T-cell (primary cell): Measurements from ENCODE around the gene C20orf141. TPM values are rescaled to one million over a fixed set of nuclear protein-coding genes. Genes with fewer than 3 reads are reported as not detected.
"Not testable (repeated sequence)": the region's sequence is repeated elsewhere in the genome, so short reads cannot be mapped to it uniquely, and the experiment has no call there.

Source experiments
- ATAC-seq, 4 experiments: fragments of 200-7000 bp in 3 of 4; fragments of 150-1000 bp in 1 of 4; cut with Tn5 transposase; replicated peaks in 1 of 4; 1 replicate in 3 of 4; 2 replicates in 1 of 4; pipeline ENCODE4 v1.10.0; 2021; ENCODE audit warnings: moderate library complexity in 3 of 4, mild to moderate bottlenecking in 2 of 4, moderate number of reproducible peaks in 1 of 4
- CTCF ChIA-PET, 2 donors: fragments of 300-600 bp; sonication (Branson Sonifier 250); formaldehyde crosslinking; loops; one replicate each; lab custom pipeline; 2022; ENCODE audit warnings: antibody characterized with exemption in 2 of 2; lab: Charles Lee
- POLR2A ChIA-PET, 2 donors: fragments of 300-600 bp; sonication (Branson Sonifier 250); formaldehyde crosslinking; loops; one replicate each; lab custom pipeline; 2022; ENCODE audit warnings: antibody characterized with exemption in 2 of 2; lab: Charles Lee
- DNase-seq, 35 experiments: peaks; one replicate each; pipeline versions ENCODE4 v3.0.0 to v3.0.0-alpha.2; 2013 to 2023
- H3K27ac ChIP-seq: one replicate; pipeline ENCODE4 v1.5.1; 2013; ENCODE audit warnings: low read length
- H3K27me3 ChIP-seq, 2 experiments: replicated peaks in 1 of 2; 1 replicate in 1 of 2; 2 replicates in 1 of 2; pipeline versions ENCODE4 v1.6.1 to v1.7.0; 2013; ENCODE audit warnings: low read length in 1 of 2, mixed read lengths in 1 of 2; ENCODE audit not compliant: control insufficient read depth in 2 of 2, insufficient read depth in 2 of 2; ENCODE audit errors: extremely low read depth in 1 of 2
- H3K36me3 ChIP-seq, 2 donors: 1 replicate in 1 of 2; 2 replicates in 1 of 2; pipeline versions ENCODE4 v1.6.1 to v1.7.0; 2013; ENCODE audit warnings: low read length in 1 of 2; ENCODE audit not compliant: control insufficient read depth in 2 of 2, insufficient read depth in 1 of 2; ENCODE audit errors: extremely low read depth in 1 of 2
- H3K4me1 ChIP-seq, 2 experiments: 1 replicate in 1 of 2; 2 replicates in 1 of 2; pipeline versions ENCODE4 v1.6.1 to v1.7.0; 2013; ENCODE audit warnings: low read length in 2 of 2, mixed read lengths in 1 of 2; ENCODE audit not compliant: insufficient read depth in 2 of 2, control insufficient read depth in 1 of 2; ENCODE audit errors: extremely low read depth in 1 of 2
- H3K4me3 ChIP-seq, 2 donors: 1 replicate in 1 of 2; 2 replicates in 1 of 2; pipeline versions ENCODE4 v1.5.1 to v1.7.0; 2013; ENCODE audit warnings: mild to moderate bottlenecking in 2 of 2, low read length in 1 of 2, moderate library complexity in 1 of 2; ENCODE audit not compliant: control insufficient read depth in 1 of 2; ENCODE audit errors: extremely low read depth in 1 of 2
- H3K9me3 ChIP-seq: 2 replicates; pipeline ENCODE4 v1.7.0; 2013
- H3K27ac Mint-ChIP-seq, 2 donors: one replicate each; pipeline ENCODE4 v1.8.0; 2020 to 2021; ENCODE audit warnings: mild to moderate bottlenecking in 2 of 2, mixed read lengths in 2 of 2
- H3K27me3 Mint-ChIP-seq, 2 donors: one replicate each; pipeline ENCODE4 v1.8.0; 2021 to 2022; ENCODE audit warnings: mixed read lengths in 2 of 2
- H3K36me3 Mint-ChIP-seq: one replicate; pipeline ENCODE4 v1.8.0; 2021; ENCODE audit warnings: mixed read lengths
- H3K4me1 Mint-ChIP-seq, 3 donors: one replicate each; pipeline ENCODE4 v1.8.0; 2020 to 2022; ENCODE audit warnings: mixed read lengths in 3 of 3, mild to moderate bottlenecking in 1 of 3
- H3K4me3 Mint-ChIP-seq, 3 donors: one replicate each; pipeline ENCODE4 v1.8.0; 2020 to 2022; ENCODE audit warnings: mild to moderate bottlenecking in 3 of 3, mixed read lengths in 3 of 3, moderate library complexity in 3 of 3
- H3K9me3 Mint-ChIP-seq, 3 donors: one replicate each; pipeline ENCODE4 v1.8.0; 2020 to 2022; ENCODE audit warnings: mixed read lengths in 3 of 3
- WGBS: methylation state at CpG from one replicate; pipeline ENCODE4 v1.1.5; 2013; ENCODE audit warnings: missing lambda C conversion rate; ENCODE audit not compliant: insufficient coverage; 5-methylcytosine and 5-hydroxymethylcytosine counted together
- total RNA-seq, 35 experiments: library from RNA in 6 of 35; stranded (reverse) in 6 of 35; fragments of 120-200 nt in 1 of 35; gene quantifications; one replicate each; pipeline versions ENCODE4 v1.2.1 to v1.2.4 and lab custom pipeline; 2013 to 2026

C20orf141 gene, protein sequence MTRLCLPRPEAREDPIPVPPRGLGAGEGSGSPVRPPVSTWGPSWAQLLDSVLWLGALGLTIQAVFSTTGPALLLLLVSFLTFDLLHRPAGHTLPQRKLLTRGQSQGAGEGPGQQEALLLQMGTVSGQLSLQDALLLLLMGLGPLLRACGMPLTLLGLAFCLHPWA
- total RNA-seq (not detected), total RNA-seq (lab: John Stamatoyannopoulos, UW) (0 reads per million in 29 experiments)
- not detected for total RNA-seq (2013)

DNA sequence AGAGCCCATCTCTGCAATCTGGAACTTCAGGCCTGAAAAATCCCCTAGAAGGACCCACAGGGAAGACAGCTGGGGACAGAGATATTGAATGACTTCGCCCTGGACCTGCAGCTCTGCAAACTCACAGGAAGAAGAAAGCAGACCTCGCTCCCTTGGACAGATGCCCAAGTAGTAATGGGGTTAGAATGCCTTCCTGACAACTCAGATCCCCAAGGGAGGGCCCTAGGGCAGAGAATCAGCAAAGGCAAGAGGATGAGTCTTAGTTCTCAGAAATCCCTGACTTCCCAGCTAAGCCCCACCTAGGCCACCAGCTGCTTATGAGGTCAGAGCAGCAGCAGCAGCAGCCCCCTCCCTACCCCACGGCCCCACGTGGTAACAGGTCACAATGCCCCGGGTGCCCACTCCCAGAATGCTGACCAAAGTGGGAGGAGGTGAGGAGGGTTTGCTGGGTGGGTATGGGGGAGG is at the start of gene C20orf141:
Gene C20orf141 (plus strand): TSS at position 401 of the 465 bp plus-strand sequence. CDS start 198 bp downstream, outside the sequence.
- H3K36me3 Mint-ChIP-seq: no peaks in the 10 kb centered on the region
- ChIA-PET POLR2A (no interaction called here), CTCF (no interaction called here)
- peaks cover 4 to 33% of the 10 kb centered on the region in 2 experiments for H3K27me3 ChIP-seq
- no peaks in the 10 kb centered on the region for H3K36me3 ChIP-seq
- no peaks in the 10 kb centered on the region for H3K9me3 ChIP-seq
- peaks cover 4 to 10% (median 6%) of the 10 kb centered on the region in 3 donors for H3K9me3 Mint-ChIP-seq
- ATAC-seq (no peak), DNase-seq (no peak)
- H3K4me1 ChIP-seq: peaks cover 0 to 7% of the 10 kb centered on the region in 2 experiments
- H3K4me1 Mint-ChIP-seq: no peaks in the 10 kb centered on the region
- no peak within 1 kb of the TSS for H3K4me3 ChIP-seq
- peaks cover 21 to 37% of the 10 kb centered on the region in 2 donors for H3K27me3 Mint-ChIP-seq
- 17% methylated on average over 1 of the region's 5 CpGs for WGBS
- no peak within 1 kb of the TSS for H3K4me3 Mint-ChIP-seq
- peak within 1 kb of the TSS in 1 of 2 donors; percentile 39 for H3K27ac Mint-ChIP-seq
- H3K27ac ChIP-seq: no peak within 1 kb of the TSS

DNA sequence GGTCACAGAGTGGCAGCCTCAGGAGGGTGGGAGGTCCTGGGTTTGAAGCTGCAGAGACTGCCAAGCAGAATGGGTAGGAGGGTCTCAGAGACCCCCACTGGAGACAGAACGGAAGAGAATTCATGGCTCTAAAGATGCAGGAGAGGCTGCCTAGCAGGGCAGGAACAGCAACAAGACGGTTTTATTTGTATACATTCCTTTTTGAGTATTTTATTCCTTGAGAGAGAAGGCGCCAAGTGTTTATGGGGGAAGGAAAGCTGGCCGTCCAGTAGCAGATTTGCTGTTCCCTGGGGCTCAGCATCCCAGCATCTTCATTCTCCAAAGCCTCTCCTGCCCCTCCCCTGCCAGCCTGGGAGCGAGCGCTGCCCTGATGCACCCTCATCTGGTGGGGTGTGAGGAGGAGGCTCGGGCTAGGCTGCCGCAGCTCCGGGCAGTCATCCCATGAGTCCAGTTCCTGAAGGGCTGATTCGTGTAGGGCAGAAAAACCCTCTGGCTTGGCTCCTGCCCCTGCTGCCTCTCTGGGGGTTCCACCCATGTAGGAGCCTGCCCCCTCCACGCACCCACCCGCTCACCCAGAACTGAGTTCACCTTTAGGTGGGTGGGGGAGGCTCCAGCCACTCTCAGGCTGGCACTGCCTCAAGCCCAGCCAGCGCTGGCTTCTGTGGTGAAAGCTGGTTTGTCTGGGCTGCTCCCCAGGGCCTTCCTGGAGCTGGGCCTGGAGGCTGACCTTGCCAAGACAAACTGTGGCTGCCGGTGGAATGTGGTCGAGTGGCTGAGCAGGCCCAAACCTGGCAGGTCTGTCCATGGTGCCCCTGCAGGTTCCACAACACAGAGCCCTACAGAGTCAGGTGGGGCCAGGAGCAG is 46.8 kb upstream of the C20orf141 start:
- no peak overlapping the region for H3K27ac Mint-ChIP-seq
- ATAC-seq: no peak
- ChIA-PET CTCF (no interaction called here), POLR2A (no interaction called here)
- no peak overlapping the region for H3K4me3 Mint-ChIP-seq
- H3K4me3 ChIP-seq: no peak overlapping the region
- H3K36me3 Mint-ChIP-seq: no peaks in the 10 kb centered on the region
- no peaks in the 10 kb centered on the region for H3K9me3 ChIP-seq
- H3K27me3 Mint-ChIP-seq: peaks cover 7 to 33% of the 10 kb centered on the region in 2 donors
- no peak for DNase-seq
- 84% methylated on average over 6 of the region's 15 CpGs for WGBS
- no peaks in the 10 kb centered on the region for H3K9me3 Mint-ChIP-seq
- H3K4me1 Mint-ChIP-seq: peaks cover 5 to 7% (median 5%) of the 10 kb centered on the region in 3 donors
- H3K36me3 ChIP-seq: no peaks in the 10 kb centered on the region
- peaks cover 0 to 7% of the 10 kb centered on the region in 2 experiments for H3K4me1 ChIP-seq
- no peak overlapping the region for H3K27ac ChIP-seq
- H3K27me3 ChIP-seq: peaks cover 0 to 33% of the 10 kb centered on the region in 2 experiments

DNA sequence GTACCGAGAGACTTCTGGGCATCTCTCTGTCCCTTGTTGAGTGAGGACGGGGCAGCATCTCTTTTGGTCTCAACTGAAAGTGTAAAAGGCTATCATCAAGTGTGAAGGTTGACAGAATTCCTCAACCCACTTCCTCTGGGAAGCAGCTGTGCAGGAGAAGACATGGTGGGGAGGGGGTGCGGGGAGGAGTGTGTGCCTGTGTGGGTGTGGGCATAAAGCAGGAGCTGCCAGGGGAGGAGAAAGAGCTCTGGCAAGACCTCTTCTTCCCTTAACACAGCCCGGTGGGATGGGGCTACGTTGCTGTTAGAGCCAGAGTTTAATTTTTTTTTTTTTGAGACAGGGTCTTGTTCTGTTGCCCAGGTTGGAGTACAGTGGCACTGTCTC is 46.2 kb upstream of the C20orf141 start:
- H3K27ac ChIP-seq: no peak overlapping the region
- no peaks in the 10 kb centered on the region for H3K9me3 Mint-ChIP-seq
- no peaks in the 10 kb centered on the region for H3K36me3 ChIP-seq
- WGBS: no CpG with 5 or more reads among the region's 5 CpGs
- DNase-seq (no peak), ATAC-seq (no peak)
- H3K27me3 ChIP-seq: peaks cover 0 to 33% of the 10 kb centered on the region in 2 experiments
- peaks cover 5 to 7% (median 5%) of the 10 kb centered on the region in 3 donors for H3K4me1 Mint-ChIP-seq
- no peak overlapping the region for H3K27ac Mint-ChIP-seq
- H3K36me3 Mint-ChIP-seq: no peaks in the 10 kb centered on the region
- ChIA-PET POLR2A (no interaction called here), CTCF (interaction anchor here in 1 of 2 donors (0.6 kb wide), 1 partner anchor 454 kb away, joined by 3 read pairs; no protein-coding TSS in a partner anchor)
- no peak overlapping the region for H3K4me3 ChIP-seq
- no peak overlapping the region for H3K4me3 Mint-ChIP-seq
- peaks cover 0 to 7% of the 10 kb centered on the region in 2 experiments for H3K4me1 ChIP-seq
- H3K27me3 Mint-ChIP-seq: peaks cover 7 to 33% of the 10 kb centered on the region in 2 donors
- no peaks in the 10 kb centered on the region for H3K9me3 ChIP-seq

DNA sequence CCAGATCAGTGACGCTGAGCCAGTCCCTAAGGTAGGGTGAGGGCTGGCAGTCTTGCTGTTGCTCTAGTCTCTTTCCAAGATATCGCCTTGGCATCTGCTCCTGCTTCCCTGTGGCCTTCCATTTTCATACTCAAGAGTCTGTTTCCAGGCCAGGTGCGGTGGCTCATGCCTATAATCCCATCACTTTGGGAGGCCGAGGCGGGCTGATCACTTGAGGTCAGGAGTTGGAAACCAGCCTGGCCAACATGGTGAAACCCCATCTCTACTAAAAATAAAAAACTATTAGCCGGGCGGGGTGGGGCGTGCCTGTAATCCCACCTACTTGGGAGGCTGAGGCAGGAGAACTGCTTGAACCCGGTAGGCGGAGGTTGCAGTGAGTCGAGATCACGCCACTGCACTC is 44.7 kb upstream of the C20orf141 start:
- H3K27me3 Mint-ChIP-seq: peaks cover 7 to 35% of the 10 kb centered on the region in 2 donors
- H3K4me3 ChIP-seq, H3K27ac ChIP-seq, H3K4me1 ChIP-seq, H3K36me3 Mint-ChIP-seq, H3K9me3 ChIP-seq, H3K27ac Mint-ChIP-seq, POLR2A ChIA-PET, H3K36me3 ChIP-seq, H3K4me1 Mint-ChIP-seq, H3K9me3 Mint-ChIP-seq, ATAC-seq, H3K4me3 Mint-ChIP-seq, DNase-seq, CTCF ChIA-PET: not testable (repeated sequence)
- 92% methylated on average over 11 of the region's 12 CpGs for WGBS
- H3K27me3 ChIP-seq: peaks cover 0 to 33% of the 10 kb centered on the region in 2 experiments

DNA sequence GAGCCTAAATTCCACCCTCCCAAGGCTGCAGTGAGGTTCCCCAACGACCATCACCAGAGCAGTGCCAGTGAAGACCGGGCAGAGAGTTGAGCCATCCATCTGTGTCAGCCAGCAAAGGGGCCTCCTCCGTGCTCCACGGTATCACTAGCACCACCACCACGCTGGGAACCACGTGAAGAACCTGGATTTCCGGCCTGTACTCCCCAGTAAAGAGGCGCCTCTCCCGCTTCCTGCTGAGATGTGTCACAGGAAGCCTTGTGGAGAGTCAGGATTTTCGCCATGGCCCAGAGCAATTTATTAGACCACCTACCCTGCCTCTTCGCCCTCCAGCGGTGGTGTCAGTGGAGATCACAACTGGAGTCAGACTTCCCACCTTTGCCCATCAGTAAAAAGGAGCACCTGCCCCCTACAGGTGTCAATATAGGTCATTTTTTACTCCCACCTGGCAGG is 43.1 kb upstream of the C20orf141 start:
- WGBS: 37% methylated on average over 3 of the region's 12 CpGs
- peaks cover 0 to 7% of the 10 kb centered on the region in 2 experiments for H3K4me1 ChIP-seq
- peaks cover 0 to 35% of the 10 kb centered on the region in 2 experiments for H3K27me3 ChIP-seq
- peaks cover 5 to 7% (median 5%) of the 10 kb centered on the region in 3 donors for H3K4me1 Mint-ChIP-seq
- H3K4me3 Mint-ChIP-seq: no peak overlapping the region
- no peaks in the 10 kb centered on the region for H3K9me3 Mint-ChIP-seq
- H3K36me3 ChIP-seq: no peaks in the 10 kb centered on the region
- peaks cover 7 to 37% of the 10 kb centered on the region in 2 donors for H3K27me3 Mint-ChIP-seq
- DNase-seq (no peak), ATAC-seq (no peak)
- no peak overlapping the region for H3K27ac ChIP-seq
- H3K4me3 ChIP-seq: no peak overlapping the region
- CTCF ChIA-PET: no interaction called here
- no peaks in the 10 kb centered on the region for H3K9me3 ChIP-seq
- no peaks in the 10 kb centered on the region for H3K36me3 Mint-ChIP-seq
- POLR2A ChIA-PET: no interaction called here
- no peak overlapping the region for H3K27ac Mint-ChIP-seq

DNA sequence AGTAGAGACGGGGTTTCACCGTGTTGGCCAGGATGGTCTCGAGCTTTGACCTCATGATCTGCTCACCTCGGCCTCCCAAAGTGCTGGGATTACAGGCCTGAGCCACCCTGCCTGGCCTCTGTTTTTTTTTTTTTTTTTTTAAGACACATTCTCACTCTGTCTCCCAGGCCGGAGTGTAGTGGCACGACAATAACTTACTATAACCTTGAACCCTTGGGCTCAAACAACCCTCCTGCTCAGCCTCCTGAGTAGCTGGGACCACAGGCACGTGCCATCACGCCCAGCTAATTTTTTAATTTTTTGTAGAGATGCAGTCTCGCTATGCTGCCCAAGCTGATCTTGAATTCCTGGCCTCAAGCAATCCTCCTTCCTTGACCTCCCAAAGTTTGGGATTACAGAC is 41.0 kb upstream of the C20orf141 start:
- ATAC-seq (no peak), DNase-seq (no peak)
- WGBS: 100% methylated on average over 2 of the region's 9 CpGs
- Histone ChIP-seq H3K27me3 (peaks cover 0 to 18% of the 10 kb centered on the region in 2 experiments), H3K4me3 (no peak overlapping the region), H3K27ac (no peak overlapping the region), H3K9me3 (no peaks in the 10 kb centered on the region), H3K4me1 (peaks cover 0 to 7% of the 10 kb centered on the region in 2 experiments), H3K36me3 (no peaks in the 10 kb centered on the region)
- Mint-ChIP-seq H3K36me3 (no peaks in the 10 kb centered on the region), H3K4me3 (no peak overlapping the region), H3K27me3 (peaks cover 10 to 20% of the 10 kb centered on the region in 2 donors), H3K27ac (no peak overlapping the region), H3K9me3 (no peaks in the 10 kb centered on the region), H3K4me1 (peaks cover 5 to 7% (median 5%) of the 10 kb centered on the region in 3 donors)
- ChIA-PET POLR2A (no interaction called here), CTCF (no interaction called here)
